Gastrocnemius medialis (tissue), 4 donors: ENCODE measurements around the gene LRMDA. TPM values are rescaled to one million over a fixed set of nuclear protein-coding genes. Genes with fewer than 3 reads are reported as not detected.

Experiments used
- ATAC-seq, 2 donors: fragments of 150-250 bp; one replicate each; pipeline ENCODE4 v1.9.1; 2016
- DNase-seq, 2 donors: peaks; one replicate each; pipeline ENCODE4 v3.0.0-alpha.2; 2019
- H3K27ac ChIP-seq, 4 donors: fragments of 200-600 bp; sonication (generic); 1 replicate in 1 of 4; 2 replicates in 3 of 4; pipeline ENCODE4 v1.5.1; 2016 to 2018; ENCODE audit warnings: mild to moderate bottlenecking in 2 of 4, moderate library complexity in 1 of 4
- H3K27me3 ChIP-seq, 3 donors: fragments of 200-600 bp; sonication (generic) in 2 of 3; 1 replicate in 1 of 3; 2 replicates in 2 of 3; pipeline versions ENCODE4 v1.5.1 to v1.6.0; 2016 to 2019; ENCODE audit warnings: mild to moderate bottlenecking in 1 of 3, moderate library complexity in 1 of 3
- H3K36me3 ChIP-seq, 2 donors: fragments of 200-600 bp; sonication (generic) in 1 of 2; one replicate each; pipeline ENCODE4 v1.5.1; 2017 to 2018
- H3K4me1 ChIP-seq, 2 donors: fragments of 200-600 bp; sonication (generic) in 1 of 2; one replicate each; pipeline ENCODE4 v1.5.1; 2016 to 2017; ENCODE audit warnings: mild to moderate bottlenecking in 2 of 2
- H3K4me3 ChIP-seq, 4 donors: fragments of 200-600 bp; sonication (generic) in 3 of 4; 1 replicate in 1 of 4; 2 replicates in 3 of 4; pipeline ENCODE4 v1.5.1; 2016 to 2019; ENCODE audit warnings: mild to moderate bottlenecking in 2 of 4
- H3K9me3 ChIP-seq, 3 donors: fragments of 200-600 bp; sonication (generic) in 2 of 3; 1 replicate in 1 of 3; 2 replicates in 2 of 3; pipeline ENCODE4 v1.5.1; 2016 to 2019
- CTCF ChIP-seq, 5 experiments: fragments of 450-650 bp in 3 of 5; fragments of 200-600 bp in 2 of 5; sonication (generic) in 2 of 5; IDR thresholded peaks in 4 of 5; conservative IDR thresholded peaks in 1 of 5; 1 replicate in 4 of 5; 2 replicates in 1 of 5; pipeline ENCODE4 v1.5.1; 2016 to 2019; ENCODE audit warnings: antibody characterized with exemption in 5 of 5, mild to moderate bottlenecking in 3 of 5, moderate library complexity in 3 of 5
- POLR2A ChIP-seq, 2 donors: fragments of 450-650 bp; IDR thresholded peaks; one replicate each; pipeline ENCODE4 v1.6.1; 2017; ENCODE audit warnings: antibody characterized with exemption in 2 of 2, mild to moderate bottlenecking in 2 of 2, moderate library complexity in 2 of 2
- in situ Hi-C, 4 donors: fragments of 200-750 bp; cut with MboI; loops; one replicate each; pipeline versions ENCODE4 v1.15.0 to v1.8.0; 2017; ENCODE audit warnings: low sequenced_read_pairs in 4 of 4
- intact Hi-C: fragments of 100-400 bp; cut with DNase I; formaldehyde crosslinking; loops from one replicate; pipeline ENCODE4 v1.15.1; 2023; ENCODE audit warnings: low total_unique reads
- total RNA-seq, 4 donors: library from RNA; depleted of rRNA; stranded (reverse); fragments of >200 nt; gene quantifications; one replicate each; pipeline versions ENCODE4 v1.1.0 to v1.2.3, GENCODE V29; 2016

Gene LRMDA
- total RNA-seq, 4 donors from 2014 or later, result 0.80 to 4.5 (median 1.4) TPM

- no peak for TF ChIP-seq CTCF (IDR thresholded peaks at IDR 0.05 in 4 of 5, conservative IDR thresholded peaks at IDR 0.05 in 1 of 5)
- no peak for TF ChIP-seq POLR2A (IDR thresholded peaks at IDR 0.05)
- H3K27me3 ChIP-seq, result no peaks in the 10 kb centered on the region
- no peak overlapping the region for H3K4me3 ChIP-seq
- ATAC-seq, result no peak
- H3K36me3 ChIP-seq, result no peaks in the 10 kb centered on the region
- no peak overlapping the region for H3K27ac ChIP-seq
- no peaks in the 10 kb centered on the region for H3K9me3 ChIP-seq
- intact Hi-C loops (no loop called here), in situ Hi-C loops (no loop called here)
- H3K4me1 ChIP-seq, result no peaks in the 10 kb centered on the region
- no peak for DNase-seq
Observed at GRCh38 chr10:76297358-76297757, 865.9 kb downstream of the LRMDA start.

- H3K36me3 ChIP-seq, result no peaks in the 10 kb centered on the region
- no peak overlapping the region for H3K27ac ChIP-seq
- no peaks in the 10 kb centered on the region for H3K4me1 ChIP-seq
- no peak for ATAC-seq
- no peaks in the 10 kb centered on the region for H3K9me3 ChIP-seq
- DNase-seq, result no peak
- in situ Hi-C loops (no loop called here), intact Hi-C loops (no loop called here)
- TF ChIP-seq POLR2A (IDR thresholded peaks at IDR 0.05) (no peak), CTCF (IDR thresholded peaks at IDR 0.05 in 4 of 5, conservative IDR thresholded peaks at IDR 0.05 in 1 of 5) (no peak)
- no peaks in the 10 kb centered on the region for H3K27me3 ChIP-seq
- H3K4me3 ChIP-seq, result no peak overlapping the region
Observed at GRCh38 chr10:76297780-76298281, 866.4 kb downstream of the LRMDA start.

- no peak for DNase-seq
- no peaks in the 10 kb centered on the region for H3K36me3 ChIP-seq
- no peaks in the 10 kb centered on the region for H3K27me3 ChIP-seq
- intact Hi-C loops (no loop called here), in situ Hi-C loops (no loop called here)
- TF ChIP-seq CTCF (IDR thresholded peaks at IDR 0.05 in 4 of 5, conservative IDR thresholded peaks at IDR 0.05 in 1 of 5), result no peak
- no peak for TF ChIP-seq POLR2A (IDR thresholded peaks at IDR 0.05)
- H3K9me3 ChIP-seq, result no peaks in the 10 kb centered on the region
- no peak overlapping the region for H3K27ac ChIP-seq
- H3K4me1 ChIP-seq, result no peaks in the 10 kb centered on the region
- H3K4me3 ChIP-seq, result no peak overlapping the region
- no peak for ATAC-seq
Observed at GRCh38 chr10:76298329-76298728, 866.9 kb downstream of the LRMDA start.

- H3K27ac ChIP-seq, result no peak overlapping the region
- intact Hi-C loops, result no loop called here
- H3K27me3 ChIP-seq, result no peaks in the 10 kb centered on the region
Observed at GRCh38 chr10:76299501-76299900, 868.1 kb downstream of the LRMDA start.

More at GRCh38 chr10:76299501-76299900, 868.1 kb downstream of the LRMDA start:
- no peaks in the 10 kb centered on the region for H3K9me3 ChIP-seq
- DNase-seq (no peak), ATAC-seq (no peak)
- in situ Hi-C loops, result no loop called here
- no peaks in the 10 kb centered on the region for H3K36me3 ChIP-seq
- TF ChIP-seq POLR2A (IDR thresholded peaks at IDR 0.05), result no peak
- no peak for TF ChIP-seq CTCF (IDR thresholded peaks at IDR 0.05 in 4 of 5, conservative IDR thresholded peaks at IDR 0.05 in 1 of 5)
- peaks cover 0 to 4% of the 10 kb centered on the region in 2 donors for H3K4me1 ChIP-seq
- H3K4me3 ChIP-seq, result no peak overlapping the region
